Skeletal muscle cell (primary cell): ENCODE data around the gene AWAT1.
"Not testable (repeated sequence)": the region's sequence is repeated elsewhere in the genome, so short reads cannot be mapped to it uniquely, and the experiment has no call there.

Experiments used
- DNase-seq: peaks from one replicate; pipeline ENCODE4 v3.0.0-alpha.2; 2010; ENCODE audit warnings: low read depth
- H3K4me3 ChIP-seq: 2 replicates; pipeline ENCODE4 v1.5.1; 2011; ENCODE audit warnings: low read depth, mild to moderate bottlenecking, control low read depth, low read length, moderate library complexity

The AWAT1 gene

GRCh38 chrX:70257423-70258288, 23.2 kb downstream of the AWAT1 start:
- H3K4me3 ChIP-seq = no peak overlapping the region
- no peak for DNase-seq

GRCh38 chrX:70260104-70260503, 25.6 kb downstream of the AWAT1 start, which contains the start of gene P2RY4:
P2RY4 (minus strand) TSS chrX:70260204; CDS start chrX:70259624, 580 bp downstream.
- DNase-seq = no peak
- H3K4me3 ChIP-seq = no peak within 1 kb of the TSS

- DNase-seq = no peak
- H3K4me3 ChIP-seq = no peak overlapping the region
Observed at GRCh38 chrX:70262952-70263567, 28.6 kb downstream of the AWAT1 start.

GRCh38 chrX:70264784-70265183, 30.3 kb downstream of the AWAT1 start:
- no peak for DNase-seq
- no peak overlapping the region for H3K4me3 ChIP-seq

- no peak for DNase-seq
- no peak within 1 kb of the TSS for H3K4me3 ChIP-seq
Observed at GRCh38 chrX:70268034-70268433, 33.6 kb downstream of the AWAT1 start, which contains the start of gene ARR3. ARR3 (plus strand) TSS chrX:70268334; CDS start chrX:70269386, 1,052 bp downstream.

GRCh38 chrX:70274029-70274428, 39.6 kb downstream of the AWAT1 start:
- H3K4me3 ChIP-seq, DNase-seq: not testable (repeated sequence)

GRCh38 chrX:70279081-70279480, 44.6 kb downstream of the AWAT1 start:
- H3K4me3 ChIP-seq = no peak overlapping the region
- DNase-seq = no peak

- no peak for DNase-seq
- H3K4me3 ChIP-seq = no peak overlapping the region
Observed at GRCh38 chrX:70280573-70280972, 46.1 kb downstream of the AWAT1 start.

- DNase-seq = no peak
Observed at GRCh38 chrX:70281951-70282350, 47.5 kb downstream of the AWAT1 start, which contains the start of gene RAB41. RAB41 (plus strand) TSS chrX:70282172; CDS start chrX:70282218, 46 bp downstream.

GRCh38 chrX:70289168-70289792, 54.8 kb downstream of the AWAT1 start:
- peak overlapping the region; percentile 71 for H3K4me3 ChIP-seq
- no peak for DNase-seq

More at GRCh38 chrX:70281951-70282350, 47.5 kb downstream of the AWAT1 start, which contains the start of gene RAB41:
- no peak within 1 kb of the TSS for H3K4me3 ChIP-seq
